Measurements from ENCODE around the gene SLFNL1. TPM values are rescaled to one million over a fixed set of nuclear protein-coding genes. Genes with fewer than 3 reads are reported as not detected.

Gene SLFNL1
- total RNA-seq, 1 experiment from 2014 or later = not detected

DNA sequence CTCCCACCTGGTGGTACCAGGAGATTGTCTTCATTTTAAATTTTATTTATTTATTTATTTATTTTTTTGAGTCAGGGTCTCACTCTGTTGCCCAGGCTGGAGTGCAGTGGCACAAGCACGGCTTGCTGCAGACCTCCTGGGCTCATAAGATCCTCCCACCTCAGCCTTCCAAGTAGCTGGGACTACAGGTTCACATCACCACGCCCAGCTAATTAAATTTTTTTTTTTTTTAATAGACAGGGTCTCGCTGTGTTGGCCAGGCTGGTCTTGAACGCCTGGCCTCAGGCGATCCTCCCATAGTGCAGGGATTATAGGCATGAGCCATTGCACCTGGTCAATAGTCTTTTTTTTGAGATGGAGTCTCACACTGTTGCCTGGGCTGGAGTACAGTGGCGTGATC, 8.5 kb downstream of the SLFNL1 start:
- H3K36me3 Mint-ChIP-seq = peaks cover 62% of the 10 kb centered on the region
- H3K27ac Mint-ChIP-seq = no peak overlapping the region
- POLR2A ChIA-PET = no interaction called here

DNA sequence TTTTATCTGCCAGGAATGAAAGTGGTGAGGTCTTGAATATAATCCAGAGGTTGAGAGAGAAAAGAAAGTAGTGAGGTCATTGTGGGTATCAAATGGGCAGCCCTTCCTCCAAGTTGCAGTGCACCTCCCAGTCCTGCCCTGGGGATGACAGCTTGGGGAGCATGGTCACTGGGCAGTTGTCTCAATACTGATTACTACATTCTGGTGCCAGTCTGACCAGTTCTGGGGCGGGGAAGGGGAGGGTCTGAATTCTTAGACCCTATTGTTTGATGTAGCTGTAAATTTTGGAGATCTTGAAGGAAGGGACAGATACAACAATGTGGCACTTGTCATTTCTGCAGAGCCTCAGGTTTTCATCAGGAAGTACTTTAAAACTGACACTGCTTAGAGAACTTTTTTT, 11.2 kb downstream of the SLFNL1 start:
- no peak for ATAC-seq

More for the DNA sequence above, 8.5 kb downstream of the SLFNL1 start:
- H3K4me1 Mint-ChIP-seq = no peaks in the 10 kb centered on the region
- no peaks in the 10 kb centered on the region for H3K27me3 Mint-ChIP-seq (ENCODE audit: low read depth)
- no peak overlapping the region for H3K4me3 Mint-ChIP-seq
- H3K9me3 Mint-ChIP-seq = no peaks in the 10 kb centered on the region
- DNase-seq (ENCODE audit: low spot score) (no peak), ATAC-seq (no peak)
- CTCF ChIA-PET = no interaction called here
- TF ChIP-seq ELF4 (CRISPR knock-in tag; IDR thresholded peaks at IDR 0.05; ENCODE audit: low read depth) (no peak), SMAD4 (CRISPR knock-in tag; IDR thresholded peaks at IDR 0.05) (no peak), IRF2 (CRISPR knock-in tag; IDR thresholded peaks at IDR 0.05; ENCODE audit: borderline replicate concordance, low read depth) (no peak), ZNF317 (CRISPR knock-in tag; IDR thresholded peaks at IDR 0.05; ENCODE audit: borderline replicate concordance, low read depth) (no peak), ZNF671 (CRISPR knock-in tag; IDR thresholded peaks at IDR 0.05) (no peak)
- TF ChIP-seq, protein P1, sequence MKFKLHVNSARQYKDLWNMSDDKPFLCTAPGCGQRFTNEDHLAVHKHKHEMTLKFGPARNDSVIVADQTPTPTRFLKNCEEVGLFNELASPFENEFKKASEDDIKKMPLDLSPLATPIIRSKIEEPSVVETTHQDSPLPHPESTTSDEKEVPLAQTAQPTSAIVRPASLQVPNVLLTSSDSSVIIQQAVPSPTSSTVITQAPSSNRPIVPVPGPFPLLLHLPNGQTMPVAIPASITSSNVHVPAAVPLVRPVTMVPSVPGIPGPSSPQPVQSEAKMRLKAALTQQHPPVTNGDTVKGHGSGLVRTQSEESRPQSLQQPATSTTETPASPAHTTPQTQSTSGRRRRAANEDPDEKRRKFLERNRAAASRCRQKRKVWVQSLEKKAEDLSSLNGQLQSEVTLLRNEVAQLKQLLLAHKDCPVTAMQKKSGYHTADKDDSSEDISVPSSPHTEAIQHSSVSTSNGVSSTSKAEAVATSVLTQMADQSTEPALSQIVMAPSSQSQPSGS (CRISPR knock-in tag; IDR thresholded peaks at IDR 0.05; ENCODE audit: borderline replicate concordance, low read depth) = no peak
- TF ChIP-seq, protein P2, sequence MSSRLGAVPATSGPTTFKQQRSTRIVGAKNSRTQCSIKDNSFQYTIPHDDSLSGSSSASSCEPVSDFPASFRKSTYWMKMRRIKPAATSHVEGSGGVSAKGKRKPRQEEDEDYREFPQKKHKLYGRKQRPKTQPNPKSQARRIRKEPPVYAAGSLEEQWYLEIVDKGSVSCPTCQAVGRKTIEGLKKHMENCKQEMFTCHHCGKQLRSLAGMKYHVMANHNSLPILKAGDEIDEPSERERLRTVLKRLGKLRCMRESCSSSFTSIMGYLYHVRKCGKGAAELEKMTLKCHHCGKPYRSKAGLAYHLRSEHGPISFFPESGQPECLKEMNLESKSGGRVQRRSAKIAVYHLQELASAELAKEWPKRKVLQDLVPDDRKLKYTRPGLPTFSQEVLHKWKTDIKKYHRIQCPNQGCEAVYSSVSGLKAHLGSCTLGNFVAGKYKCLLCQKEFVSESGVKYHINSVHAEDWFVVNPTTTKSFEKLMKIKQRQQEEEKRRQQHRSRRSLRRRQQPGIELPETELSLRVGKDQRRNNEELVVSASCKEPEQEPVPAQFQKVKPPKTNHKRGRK (CRISPR knock-in tag; IDR thresholded peaks at IDR 0.05; ENCODE audit: borderline replicate concordance) = no peak
- TF ChIP-seq, protein P3, sequence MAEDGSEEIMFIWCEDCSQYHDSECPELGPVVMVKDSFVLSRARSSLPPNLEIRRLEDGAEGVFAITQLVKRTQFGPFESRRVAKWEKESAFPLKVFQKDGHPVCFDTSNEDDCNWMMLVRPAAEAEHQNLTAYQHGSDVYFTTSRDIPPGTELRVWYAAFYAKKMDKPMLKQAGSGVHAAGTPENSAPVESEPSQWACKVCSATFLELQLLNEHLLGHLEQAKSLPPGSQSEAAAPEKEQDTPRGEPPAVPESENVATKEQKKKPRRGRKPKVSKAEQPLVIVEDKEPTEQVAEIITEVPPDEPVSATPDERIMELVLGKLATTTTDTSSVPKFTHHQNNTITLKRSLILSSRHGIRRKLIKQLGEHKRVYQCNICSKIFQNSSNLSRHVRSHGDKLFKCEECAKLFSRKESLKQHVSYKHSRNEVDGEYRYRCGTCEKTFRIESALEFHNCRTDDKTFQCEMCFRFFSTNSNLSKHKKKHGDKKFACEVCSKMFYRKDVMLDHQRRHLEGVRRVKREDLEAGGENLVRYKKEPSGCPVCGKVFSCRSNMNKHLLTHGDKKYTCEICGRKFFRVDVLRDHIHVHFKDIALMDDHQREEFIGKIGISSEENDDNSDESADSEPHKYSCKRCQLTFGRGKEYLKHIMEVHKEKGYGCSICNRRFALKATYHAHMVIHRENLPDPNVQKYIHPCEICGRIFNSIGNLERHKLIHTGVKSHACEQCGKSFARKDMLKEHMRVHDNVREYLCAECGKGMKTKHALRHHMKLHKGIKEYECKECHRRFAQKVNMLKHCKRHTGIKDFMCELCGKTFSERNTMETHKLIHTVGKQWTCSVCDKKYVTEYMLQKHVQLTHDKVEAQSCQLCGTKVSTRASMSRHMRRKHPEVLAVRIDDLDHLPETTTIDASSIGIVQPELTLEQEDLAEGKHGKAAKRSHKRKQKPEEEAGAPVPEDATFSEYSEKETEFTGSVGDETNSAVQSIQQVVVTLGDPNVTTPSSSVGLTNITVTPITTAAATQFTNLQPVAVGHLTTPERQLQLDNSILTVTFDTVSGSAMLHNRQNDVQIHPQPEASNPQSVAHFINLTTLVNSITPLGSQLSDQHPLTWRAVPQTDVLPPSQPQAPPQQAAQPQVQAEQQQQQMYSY (CRISPR knock-in tag; IDR thresholded peaks at IDR 0.05) = no peak

DNA sequence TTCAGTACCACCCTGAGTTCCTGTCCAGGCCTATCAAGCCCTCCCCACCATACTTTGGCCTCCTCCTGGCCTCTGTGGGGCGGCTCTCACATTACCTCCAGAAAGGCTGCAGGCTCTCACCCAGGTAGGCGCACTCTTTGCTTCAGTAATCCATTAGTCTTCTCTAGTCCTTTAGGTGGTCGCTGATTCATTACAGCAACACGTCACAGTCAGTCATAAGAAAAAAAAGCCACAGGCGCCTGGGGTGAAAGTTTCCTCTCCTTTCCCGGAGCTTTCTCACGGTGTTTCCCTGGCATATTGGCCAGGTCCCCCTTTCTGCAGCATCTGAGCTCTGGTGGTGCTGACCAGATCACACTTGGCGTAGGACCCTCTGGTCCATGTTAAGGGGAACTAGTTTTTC, 12.1 kb downstream of the SLFNL1 start:
- ChIA-PET POLR2A (no interaction called here), CTCF (no interaction called here)
- Mint-ChIP-seq H3K36me3 (peaks cover 80% of the 10 kb centered on the region), H3K9me3 (no peaks in the 10 kb centered on the region), H3K4me1 (no peaks in the 10 kb centered on the region), H3K27ac (no peak overlapping the region), H3K27me3 (ENCODE audit: low read depth) (no peaks in the 10 kb centered on the region), H3K4me3 (no peak overlapping the region)
- ATAC-seq (no peak), DNase-seq (ENCODE audit: low spot score) (no peak)
- TF ChIP-seq, protein P4, sequence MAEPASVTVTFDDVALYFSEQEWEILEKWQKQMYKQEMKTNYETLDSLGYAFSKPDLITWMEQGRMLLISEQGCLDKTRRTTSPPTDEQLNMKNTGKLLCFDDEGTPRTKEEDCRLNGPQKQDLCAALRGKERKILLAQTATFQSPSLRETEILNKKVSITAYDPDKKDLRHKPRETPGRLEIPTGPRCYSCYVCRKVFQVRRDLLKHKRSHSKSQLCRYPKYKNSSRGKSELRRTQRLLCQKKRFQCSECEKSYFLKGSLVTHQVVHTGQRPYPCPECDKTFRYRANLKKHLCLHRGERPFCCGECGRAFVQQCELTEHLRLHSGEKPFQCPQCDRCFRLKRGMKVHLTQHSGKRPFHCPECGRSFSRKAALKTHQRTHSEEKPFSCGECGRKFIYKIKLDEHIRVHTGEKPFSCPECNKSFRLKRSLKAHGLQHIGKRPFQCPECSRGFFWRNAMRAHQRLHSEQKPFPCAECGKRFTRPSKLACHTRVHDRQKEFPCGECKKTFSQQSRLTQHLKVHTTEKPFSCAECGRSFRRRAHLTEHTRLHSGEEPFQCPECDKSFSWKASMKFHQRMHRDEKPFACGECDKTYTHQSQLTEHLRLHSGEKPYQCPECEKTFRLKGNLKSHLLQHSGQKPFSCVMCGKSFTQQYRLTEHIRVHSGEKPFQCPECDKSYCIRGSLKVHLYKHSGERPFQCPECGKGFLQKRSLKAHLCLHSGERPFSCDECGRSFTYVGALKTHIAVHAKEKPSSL (CRISPR knock-in tag; conservative IDR thresholded peaks at IDR 0.05) = no peak
- no peak for TF ChIP-seq ZNF671 (CRISPR knock-in tag; IDR thresholded peaks at IDR 0.05)

More for the DNA sequence above, 11.2 kb downstream of the SLFNL1 start:
- H3K4me1 Mint-ChIP-seq = no peaks in the 10 kb centered on the region
- no peak overlapping the region for H3K4me3 Mint-ChIP-seq
- no peak overlapping the region for H3K27ac Mint-ChIP-seq
- H3K27me3 Mint-ChIP-seq (ENCODE audit: low read depth) = no peaks in the 10 kb centered on the region
- H3K36me3 Mint-ChIP-seq = peaks cover 82% of the 10 kb centered on the region
- DNase-seq (ENCODE audit: low spot score) = no peak
- POLR2A ChIA-PET = no interaction called here
- CTCF ChIA-PET = no interaction called here
- H3K9me3 Mint-ChIP-seq = no peaks in the 10 kb centered on the region
- no peak for TF ChIP-seq TCF7 (CRISPR knock-in tag; IDR thresholded peaks at IDR 0.05; ENCODE audit: low read depth)

Data from WTC11 (cell line).